Ishikawa (cell line): ENCODE measurements around the gene PRCC.

Source experiments
- CEBPB ChIP-seq: IDR thresholded peaks from 2 replicates; pipeline ENCODE4 v1.6.1; 2012
- CREB1 ChIP-seq: IDR thresholded peaks from 2 replicates; pipeline ENCODE4 v1.6.1; 2012; ENCODE audit warnings: low read depth
- EP300 ChIP-seq: IDR thresholded peaks from 2 replicates; pipeline ENCODE4 v1.6.1; 2012; ENCODE audit warnings: borderline replicate concordance
- FOXM1 ChIP-seq: IDR thresholded peaks from 2 replicates; pipeline ENCODE4 v1.6.1; 2012; ENCODE audit warnings: low read depth, borderline replicate concordance
- MAX ChIP-seq: IDR thresholded peaks from 2 replicates; pipeline ENCODE4 v1.6.1; 2012
- RAD21 ChIP-seq: IDR thresholded peaks from 2 replicates; pipeline ENCODE4 v1.6.1; 2012; ENCODE audit warnings: low read depth
- REST ChIP-seq: IDR thresholded peaks from 2 replicates; pipeline ENCODE4 v1.6.1; 2012; ENCODE audit warnings: low read depth, mild to moderate bottlenecking
- TEAD4 ChIP-seq: IDR thresholded peaks from 2 replicates; pipeline ENCODE4 v1.6.1; 2012
- USF1 ChIP-seq: IDR thresholded peaks from 2 replicates; pipeline ENCODE4 v1.6.1; 2012
- YY1 ChIP-seq: IDR thresholded peaks from 2 replicates; pipeline ENCODE4 v1.6.1; 2012; ENCODE audit warnings: low read depth

GRCh38 chr1:156813298-156813697 is 46.0 kb downstream of the PRCC start:
- TF ChIP-seq REST (no peak), CREB1 (no peak), MAX (no peak), FOXM1 (no peak), USF1 (no peak), EP300 (no peak), RAD21 (no peak), TEAD4 (no peak), CEBPB (no peak), YY1 (no peak)
